Embryonic facial prominence (tissue), 1 donor: ENCODE data around the gene IARS2.
"Not testable (repeated sequence)": the region's sequence is repeated elsewhere in the genome, so short reads cannot be mapped to it uniquely, and the experiment has no call there.

Experiments used
- DNase-seq: peaks from one replicate; pipeline ENCODE4 v3.0.0-alpha.2; 2016; ENCODE audit errors: extremely low spot score

The IARS2 gene

GRCh38 chr1:220112600-220112999, 18.7 kb downstream of the IARS2 start:
- not testable (repeated sequence) for DNase-seq

GRCh38 chr1:220113136-220113695, 19.3 kb downstream of the IARS2 start:
- no peak for DNase-seq

GRCh38 chr1:220119043-220119512, 25.1 kb downstream of the IARS2 start:
- no peak for DNase-seq

- DNase-seq: no peak
These were observed 28.0 kb downstream of the IARS2 start for GRCh38 chr1:220121791-220122530.

GRCh38 chr1:220123066-220123465, 29.1 kb downstream of the IARS2 start:
- no peak for DNase-seq

- DNase-seq: no peak
These were observed 30.0 kb downstream of the IARS2 start for GRCh38 chr1:220123889-220124288.

GRCh38 chr1:220124542-220124941, 30.6 kb downstream of the IARS2 start:
- DNase-seq: no peak

- DNase-seq: no peak
These were observed 33.1 kb downstream of the IARS2 start for GRCh38 chr1:220127076-220127475.

GRCh38 chr1:220129479-220130210, 35.7 kb downstream of the IARS2 start:
- DNase-seq: no peak

- DNase-seq: no peak
These were observed 41.8 kb downstream of the IARS2 start for GRCh38 chr1:220135755-220136154.

GRCh38 chr1:220137019-220137786, 43.3 kb downstream of the IARS2 start:
- DNase-seq: no peak

- DNase-seq: no peak
These were observed 46.0 kb downstream of the IARS2 start for GRCh38 chr1:220139966-220140365.

- no peak for DNase-seq
These were observed 50.1 kb downstream of the IARS2 start for GRCh38 chr1:220144051-220144450.

- DNase-seq: no peak
These were observed 55.8 kb downstream of the IARS2 start for GRCh38 chr1:220149742-220150141.

- DNase-seq: no peak
These were observed 57.5 kb downstream of the IARS2 start for GRCh38 chr1:220151454-220151853.

- no peak for DNase-seq
These were observed 59.2 kb downstream of the IARS2 start for GRCh38 chr1:220153147-220153546.

GRCh38 chr1:220156620-220157146, 62.8 kb downstream of the IARS2 start:
- DNase-seq: no peak

- no peak for DNase-seq
These were observed 63.8 kb downstream of the IARS2 start for GRCh38 chr1:220157738-220158137.

GRCh38 chr1:220158530-220158929, 64.6 kb downstream of the IARS2 start:
- DNase-seq: not testable (repeated sequence)

GRCh38 chr1:220159041-220159440, 65.1 kb downstream of the IARS2 start:
- DNase-seq: no peak

- DNase-seq: no peak
These were observed 66.1 kb downstream of the IARS2 start for GRCh38 chr1:220160027-220160426.

GRCh38 chr1:220164116-220164515, 70.2 kb downstream of the IARS2 start:
- no peak for DNase-seq
